H1 (cell line): ENCODE results near the gene PPP1R9A. TPM values are rescaled to one million over a fixed set of nuclear protein-coding genes. Genes with fewer than 3 reads are reported as not detected.

ENCODE experiments used
- EGR1 ChIP-seq: IDR thresholded peaks from 2 replicates; pipeline ENCODE4 v1.6.1; 2011; ENCODE audit warnings: low read depth, low read length, borderline replicate concordance
- KDM4A ChIP-seq: IDR thresholded peaks from one replicate; pipeline ENCODE4 v1.7.1; 2012; ENCODE audit warnings: low read depth, mild to moderate bottlenecking, moderate library complexity, low read length, inconsistent platforms; ENCODE audit not compliant: severe bottlenecking
- TCF12 ChIP-seq: IDR thresholded peaks from 2 replicates; pipeline ENCODE4 v1.6.1; 2011; ENCODE audit warnings: low read depth, mild to moderate bottlenecking, low read length
- polyA plus RNA-seq, 7 experiments: library from polyadenylated mRNA; depleted of rRNA in 3 of 7; stranded (reverse) in 5 of 7; unstranded in 2 of 7; fragments of >200 nt in 5 of 7; fragments of 200-250 nt in 2 of 7; gene quantifications; 1 replicate in 5 of 7; 2 replicates in 1 of 7; 4 replicates in 1 of 7; pipeline versions ENCODE4 v1.2.1 to v1.2.3, GENCODE V29; 2011 to 2013; ENCODE audit warnings: missing spikeins in 2 of 7, mixed read lengths in 2 of 7
- total RNA-seq: library from RNA; stranded (reverse); fragmentation: NEBNext Ultra II Directional; extraction: Animal tissue kit (Norgen Biotek cat#: 25700); gene quantifications from 2 replicates; pipeline ENCODE4 v1.2.1, GENCODE V29; 2021
- TF ChIP-seq, protein P1 (sequence below): fragments of 300-600 bp; sonication (generic); IDR thresholded peaks from 2 replicates; pipeline ENCODE4 v1.7.1; 2012; ENCODE audit warnings: low read length, moderate library complexity, mild to moderate bottlenecking, inconsistent platforms; ENCODE audit not compliant: insufficient replicate concordance

The PPP1R9A gene
- total and polyA plus RNA-seq, 2 of the 8 experiments (the other 6 are each of a cell fraction or from before 2014, with no cell fraction given): 3.0 to 20.3 TPM

DNA sequence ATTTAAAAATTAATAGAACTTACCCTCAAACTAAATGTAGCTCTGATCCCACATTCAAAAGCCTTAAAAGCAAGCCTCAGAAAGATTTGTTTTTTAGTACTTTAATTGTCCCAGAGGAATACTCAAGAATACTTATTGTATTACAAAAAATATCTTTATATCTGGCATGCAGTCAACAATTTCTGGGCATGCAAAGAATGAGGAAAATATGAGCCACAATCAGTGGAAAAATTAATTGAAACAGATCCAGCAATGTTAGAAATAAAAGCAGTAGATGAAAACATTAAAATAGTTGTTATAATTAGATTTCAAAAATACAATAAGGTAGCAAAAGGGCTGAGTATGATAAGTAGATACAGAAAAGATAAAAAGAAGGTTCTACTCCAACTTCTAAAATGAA, 262.3 kb downstream of the PPP1R9A start (continued):
- TF ChIP-seq, protein P1, sequence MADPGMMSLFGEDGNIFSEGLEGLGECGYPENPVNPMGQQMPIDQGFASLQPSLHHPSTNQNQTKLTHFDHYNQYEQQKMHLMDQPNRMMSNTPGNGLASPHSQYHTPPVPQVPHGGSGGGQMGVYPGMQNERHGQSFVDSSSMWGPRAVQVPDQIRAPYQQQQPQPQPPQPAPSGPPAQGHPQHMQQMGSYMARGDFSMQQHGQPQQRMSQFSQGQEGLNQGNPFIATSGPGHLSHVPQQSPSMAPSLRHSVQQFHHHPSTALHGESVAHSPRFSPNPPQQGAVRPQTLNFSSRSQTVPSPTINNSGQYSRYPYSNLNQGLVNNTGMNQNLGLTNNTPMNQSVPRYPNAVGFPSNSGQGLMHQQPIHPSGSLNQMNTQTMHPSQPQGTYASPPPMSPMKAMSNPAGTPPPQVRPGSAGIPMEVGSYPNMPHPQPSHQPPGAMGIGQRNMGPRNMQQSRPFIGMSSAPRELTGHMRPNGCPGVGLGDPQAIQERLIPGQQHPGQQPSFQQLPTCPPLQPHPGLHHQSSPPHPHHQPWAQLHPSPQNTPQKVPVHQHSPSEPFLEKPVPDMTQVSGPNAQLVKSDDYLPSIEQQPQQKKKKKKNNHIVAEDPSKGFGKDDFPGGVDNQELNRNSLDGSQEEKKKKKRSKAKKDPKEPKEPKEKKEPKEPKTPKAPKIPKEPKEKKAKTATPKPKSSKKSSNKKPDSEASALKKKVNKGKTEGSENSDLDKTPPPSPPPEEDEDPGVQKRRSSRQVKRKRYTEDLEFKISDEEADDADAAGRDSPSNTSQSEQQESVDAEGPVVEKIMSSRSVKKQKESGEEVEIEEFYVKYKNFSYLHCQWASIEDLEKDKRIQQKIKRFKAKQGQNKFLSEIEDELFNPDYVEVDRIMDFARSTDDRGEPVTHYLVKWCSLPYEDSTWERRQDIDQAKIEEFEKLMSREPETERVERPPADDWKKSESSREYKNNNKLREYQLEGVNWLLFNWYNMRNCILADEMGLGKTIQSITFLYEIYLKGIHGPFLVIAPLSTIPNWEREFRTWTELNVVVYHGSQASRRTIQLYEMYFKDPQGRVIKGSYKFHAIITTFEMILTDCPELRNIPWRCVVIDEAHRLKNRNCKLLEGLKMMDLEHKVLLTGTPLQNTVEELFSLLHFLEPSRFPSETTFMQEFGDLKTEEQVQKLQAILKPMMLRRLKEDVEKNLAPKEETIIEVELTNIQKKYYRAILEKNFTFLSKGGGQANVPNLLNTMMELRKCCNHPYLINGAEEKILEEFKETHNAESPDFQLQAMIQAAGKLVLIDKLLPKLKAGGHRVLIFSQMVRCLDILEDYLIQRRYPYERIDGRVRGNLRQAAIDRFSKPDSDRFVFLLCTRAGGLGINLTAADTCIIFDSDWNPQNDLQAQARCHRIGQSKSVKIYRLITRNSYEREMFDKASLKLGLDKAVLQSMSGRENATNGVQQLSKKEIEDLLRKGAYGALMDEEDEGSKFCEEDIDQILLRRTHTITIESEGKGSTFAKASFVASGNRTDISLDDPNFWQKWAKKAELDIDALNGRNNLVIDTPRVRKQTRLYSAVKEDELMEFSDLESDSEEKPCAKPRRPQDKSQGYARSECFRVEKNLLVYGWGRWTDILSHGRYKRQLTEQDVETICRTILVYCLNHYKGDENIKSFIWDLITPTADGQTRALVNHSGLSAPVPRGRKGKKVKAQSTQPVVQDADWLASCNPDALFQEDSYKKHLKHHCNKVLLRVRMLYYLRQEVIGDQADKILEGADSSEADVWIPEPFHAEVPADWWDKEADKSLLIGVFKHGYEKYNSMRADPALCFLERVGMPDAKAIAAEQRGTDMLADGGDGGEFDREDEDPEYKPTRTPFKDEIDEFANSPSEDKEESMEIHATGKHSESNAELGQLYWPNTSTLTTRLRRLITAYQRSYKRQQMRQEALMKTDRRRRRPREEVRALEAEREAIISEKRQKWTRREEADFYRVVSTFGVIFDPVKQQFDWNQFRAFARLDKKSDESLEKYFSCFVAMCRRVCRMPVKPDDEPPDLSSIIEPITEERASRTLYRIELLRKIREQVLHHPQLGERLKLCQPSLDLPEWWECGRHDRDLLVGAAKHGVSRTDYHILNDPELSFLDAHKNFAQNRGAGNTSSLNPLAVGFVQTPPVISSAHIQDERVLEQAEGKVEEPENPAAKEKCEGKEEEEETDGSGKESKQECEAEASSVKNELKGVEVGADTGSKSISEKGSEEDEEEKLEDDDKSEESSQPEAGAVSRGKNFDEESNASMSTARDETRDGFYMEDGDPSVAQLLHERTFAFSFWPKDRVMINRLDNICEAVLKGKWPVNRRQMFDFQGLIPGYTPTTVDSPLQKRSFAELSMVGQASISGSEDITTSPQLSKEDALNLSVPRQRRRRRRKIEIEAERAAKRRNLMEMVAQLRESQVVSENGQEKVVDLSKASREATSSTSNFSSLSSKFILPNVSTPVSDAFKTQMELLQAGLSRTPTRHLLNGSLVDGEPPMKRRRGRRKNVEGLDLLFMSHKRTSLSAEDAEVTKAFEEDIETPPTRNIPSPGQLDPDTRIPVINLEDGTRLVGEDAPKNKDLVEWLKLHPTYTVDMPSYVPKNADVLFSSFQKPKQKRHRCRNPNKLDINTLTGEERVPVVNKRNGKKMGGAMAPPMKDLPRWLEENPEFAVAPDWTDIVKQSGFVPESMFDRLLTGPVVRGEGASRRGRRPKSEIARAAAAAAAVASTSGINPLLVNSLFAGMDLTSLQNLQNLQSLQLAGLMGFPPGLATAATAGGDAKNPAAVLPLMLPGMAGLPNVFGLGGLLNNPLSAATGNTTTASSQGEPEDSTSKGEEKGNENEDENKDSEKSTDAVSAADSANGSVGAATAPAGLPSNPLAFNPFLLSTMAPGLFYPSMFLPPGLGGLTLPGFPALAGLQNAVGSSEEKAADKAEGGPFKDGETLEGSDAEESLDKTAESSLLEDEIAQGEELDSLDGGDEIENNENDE: no peak
- no peak for TF ChIP-seq EGR1
- no peak for TF ChIP-seq KDM4A
- TF ChIP-seq TCF12: no peak
